ENCODE data around the gene EIF3I.

EIF3I gene

DNA sequence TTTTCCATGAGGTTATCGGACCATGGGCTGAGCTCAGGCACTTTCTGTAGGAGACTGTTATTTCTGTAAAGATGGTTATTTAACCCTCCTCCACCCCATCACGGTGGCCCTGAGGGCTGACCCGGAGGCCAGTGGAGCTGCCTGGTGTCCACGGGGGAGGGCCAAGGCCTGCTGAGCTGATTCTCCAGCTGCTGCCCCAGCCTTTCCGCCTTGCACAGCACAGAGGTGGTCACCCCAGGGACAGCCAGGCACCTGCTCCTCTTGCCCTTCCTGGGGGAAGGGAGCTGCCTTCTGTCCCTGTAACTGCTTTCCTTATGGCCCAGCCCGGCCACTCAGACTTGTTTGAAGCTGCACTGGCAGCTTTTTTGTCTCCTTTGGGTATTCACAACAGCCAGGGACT, 24.4 kb upstream of the EIF3I start:
- no peak for DNase-seq (ENCODE audit: low read depth)
- TF ChIP-seq, protein P1, sequence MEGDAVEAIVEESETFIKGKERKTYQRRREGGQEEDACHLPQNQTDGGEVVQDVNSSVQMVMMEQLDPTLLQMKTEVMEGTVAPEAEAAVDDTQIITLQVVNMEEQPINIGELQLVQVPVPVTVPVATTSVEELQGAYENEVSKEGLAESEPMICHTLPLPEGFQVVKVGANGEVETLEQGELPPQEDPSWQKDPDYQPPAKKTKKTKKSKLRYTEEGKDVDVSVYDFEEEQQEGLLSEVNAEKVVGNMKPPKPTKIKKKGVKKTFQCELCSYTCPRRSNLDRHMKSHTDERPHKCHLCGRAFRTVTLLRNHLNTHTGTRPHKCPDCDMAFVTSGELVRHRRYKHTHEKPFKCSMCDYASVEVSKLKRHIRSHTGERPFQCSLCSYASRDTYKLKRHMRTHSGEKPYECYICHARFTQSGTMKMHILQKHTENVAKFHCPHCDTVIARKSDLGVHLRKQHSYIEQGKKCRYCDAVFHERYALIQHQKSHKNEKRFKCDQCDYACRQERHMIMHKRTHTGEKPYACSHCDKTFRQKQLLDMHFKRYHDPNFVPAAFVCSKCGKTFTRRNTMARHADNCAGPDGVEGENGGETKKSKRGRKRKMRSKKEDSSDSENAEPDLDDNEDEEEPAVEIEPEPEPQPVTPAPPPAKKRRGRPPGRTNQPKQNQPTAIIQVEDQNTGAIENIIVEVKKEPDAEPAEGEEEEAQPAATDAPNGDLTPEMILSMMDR (IDR thresholded peaks at IDR 0.05; ENCODE audit: insufficient read depth, low read depth, low read length, missing control alignments), result no peak
- no peak overlapping the region for H3K4me3 ChIP-seq (ENCODE audit: low read depth, low read length)

GRCh38 chr1:32198237-32199042, 23.8 kb upstream of the EIF3I start:
- H3K4me3 ChIP-seq (ENCODE audit: low read depth, low read length), result no peak overlapping the region
- TF ChIP-seq, protein P1 (IDR thresholded peaks at IDR 0.05; ENCODE audit: insufficient read depth, low read depth, low read length, missing control alignments), result no peak
- DNase-seq (ENCODE audit: low read depth), result no peak

DNA sequence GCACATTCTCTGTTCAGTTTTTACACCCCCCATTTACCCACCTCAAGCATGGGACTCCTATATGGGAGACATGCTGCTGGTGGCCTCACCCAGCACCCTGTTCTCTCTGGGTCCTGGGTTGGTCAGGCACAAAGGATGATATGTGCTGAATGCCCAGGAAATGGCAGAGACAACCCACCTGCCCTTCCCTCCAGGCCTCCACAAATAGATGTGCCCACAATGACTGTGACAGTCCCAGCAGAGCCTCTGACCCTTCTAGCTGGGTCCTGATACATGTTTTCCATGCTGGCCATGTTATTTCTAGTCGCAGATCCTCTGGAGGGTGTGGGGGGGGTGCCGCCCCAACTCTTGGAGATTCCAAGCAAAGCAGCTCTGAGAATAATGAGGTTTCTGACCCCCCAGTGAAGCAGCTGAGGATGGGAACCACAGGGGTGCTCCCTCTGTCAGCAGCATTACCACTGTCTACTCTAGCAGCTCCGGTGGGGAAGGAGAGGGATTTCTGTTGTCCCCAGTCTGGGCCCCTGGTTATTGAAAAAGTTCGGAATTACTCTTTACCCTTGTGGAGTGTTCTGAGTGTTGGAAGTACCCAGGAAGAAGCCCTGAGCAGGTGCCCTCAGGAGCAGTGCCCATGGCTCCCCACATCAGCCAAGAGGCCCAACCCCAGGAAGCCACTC, 23.0 kb upstream of the EIF3I start:
- TF ChIP-seq, protein P1 (IDR thresholded peaks at IDR 0.05; ENCODE audit: insufficient read depth, low read depth, low read length, missing control alignments), result no peak
- no peak overlapping the region for H3K4me3 ChIP-seq (ENCODE audit: low read depth, low read length)
- no peak for DNase-seq (ENCODE audit: low read depth)

GRCh38 chr1:32199717-32200072, 22.5 kb upstream of the EIF3I start:
- DNase-seq (ENCODE audit: low read depth), result no peak
- H3K4me3 ChIP-seq (ENCODE audit: low read depth, low read length), result peak overlapping the region; percentile 82
- TF ChIP-seq, protein P1 (IDR thresholded peaks at IDR 0.05; ENCODE audit: insufficient read depth, low read depth, low read length, missing control alignments), result no peak

- DNase-seq (ENCODE audit: low read depth), result peak; percentile 60
- TF ChIP-seq, protein P1 (IDR thresholded peaks at IDR 0.05; ENCODE audit: insufficient read depth, low read depth, low read length, missing control alignments), result no peak
- peak within 1 kb of the TSS; percentile 82 for H3K4me3 ChIP-seq (ENCODE audit: low read depth, low read length)
Measured at GRCh38 chr1:32200226-32201010, 21.8 kb upstream of the EIF3I start, which contains the start of gene CCDC28B. Gene CCDC28B (plus strand): TSS chr1:32200595. CDS start chr1:32201936, 1,341 bp downstream.

- DNase-seq (ENCODE audit: low read depth), result peak; percentile 85
- peak overlapping the region; percentile 82 for H3K4me3 ChIP-seq (ENCODE audit: low read depth, low read length)
- TF ChIP-seq, protein P1 (IDR thresholded peaks at IDR 0.05; ENCODE audit: insufficient read depth, low read depth, low read length, missing control alignments), result no peak
Measured at GRCh38 chr1:32201011-32201855, 21.0 kb upstream of the EIF3I start.

Data from GM12865 (cell line).